Measurements from ENCODE around the gene ZNF256. TPM values are rescaled to one million over a fixed set of nuclear protein-coding genes. Genes with fewer than 3 reads are reported as not detected.

Gene ZNF256
- total RNA-seq, 2 donors from 2014 or later: 10.4 to 11.0 TPM

- 83 to 94% methylated on average over 2 to 4 of the region's 4 CpGs for WGBS, 2 experiments (ENCODE audit: insufficient coverage in 1 of 2, insufficient read length in 1 of 2)
- Histone ChIP-seq H3K9ac (ENCODE audit: extremely low read depth, low read length, poor library complexity, severe bottlenecking) (no peak within 1 kb of the TSS), H3K9me3 (ENCODE audit: control insufficient read depth, low read length) (peaks cover 81% of the 10 kb centered on the region), H3K27me3 (ENCODE audit: control insufficient read depth, insufficient read depth, low read length, poor library complexity, severe bottlenecking) (no peaks in the 10 kb centered on the region), H3K27ac (ENCODE audit: low read depth, low read length) (no peak within 1 kb of the TSS), H3K4me3 (ENCODE audit: low read length) (no peak within 1 kb of the TSS), H3K36me3 (ENCODE audit: control insufficient read depth, insufficient read depth, low read length) (peaks cover 35% of the 10 kb centered on the region), H3K4me1 (ENCODE audit: control insufficient read depth, insufficient read depth, low read length) (no peaks in the 10 kb centered on the region)
- no peak for DNase-seq
- H3K27ac Mint-ChIP-seq: no peak within 1 kb of the TSS
- no peaks in the 10 kb centered on the region for H3K27me3 Mint-ChIP-seq (ENCODE audit: insufficient read depth)
- H3K4me1 Mint-ChIP-seq: no peaks in the 10 kb centered on the region
- no peak within 1 kb of the TSS for H3K4me3 Mint-ChIP-seq
- H3K36me3 Mint-ChIP-seq (ENCODE audit: low read depth): peaks cover 68% of the 10 kb centered on the region
- H3K9me3 Mint-ChIP-seq: peaks cover 98% of the 10 kb centered on the region
- TF ChIP-seq, protein P1, sequence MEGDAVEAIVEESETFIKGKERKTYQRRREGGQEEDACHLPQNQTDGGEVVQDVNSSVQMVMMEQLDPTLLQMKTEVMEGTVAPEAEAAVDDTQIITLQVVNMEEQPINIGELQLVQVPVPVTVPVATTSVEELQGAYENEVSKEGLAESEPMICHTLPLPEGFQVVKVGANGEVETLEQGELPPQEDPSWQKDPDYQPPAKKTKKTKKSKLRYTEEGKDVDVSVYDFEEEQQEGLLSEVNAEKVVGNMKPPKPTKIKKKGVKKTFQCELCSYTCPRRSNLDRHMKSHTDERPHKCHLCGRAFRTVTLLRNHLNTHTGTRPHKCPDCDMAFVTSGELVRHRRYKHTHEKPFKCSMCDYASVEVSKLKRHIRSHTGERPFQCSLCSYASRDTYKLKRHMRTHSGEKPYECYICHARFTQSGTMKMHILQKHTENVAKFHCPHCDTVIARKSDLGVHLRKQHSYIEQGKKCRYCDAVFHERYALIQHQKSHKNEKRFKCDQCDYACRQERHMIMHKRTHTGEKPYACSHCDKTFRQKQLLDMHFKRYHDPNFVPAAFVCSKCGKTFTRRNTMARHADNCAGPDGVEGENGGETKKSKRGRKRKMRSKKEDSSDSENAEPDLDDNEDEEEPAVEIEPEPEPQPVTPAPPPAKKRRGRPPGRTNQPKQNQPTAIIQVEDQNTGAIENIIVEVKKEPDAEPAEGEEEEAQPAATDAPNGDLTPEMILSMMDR (conservative IDR thresholded peaks at IDR 0.05): no peak
These were observed 26.9 kb upstream of the ZNF256 start, which contains the start of gene C19orf18 for GRCh38 chr19:57974434-57974833. Gene C19orf18 (minus strand): TSS chr19:57974534. CDS start chr19:57974432, 102 bp downstream.

- TF ChIP-seq, protein P1 (conservative IDR thresholded peaks at IDR 0.05): no peak
- peaks cover 77% of the 10 kb centered on the region for H3K9me3 Mint-ChIP-seq
- H3K9me3 ChIP-seq (ENCODE audit: control insufficient read depth, low read length): peaks cover 42% of the 10 kb centered on the region
These were observed 17.3 kb upstream of the ZNF256 start for GRCh38 chr19:57964761-57965160.

GRCh38 chr19:57961785-57962184 is 14.3 kb upstream of the ZNF256 start:
- peaks cover 80% of the 10 kb centered on the region for H3K9me3 Mint-ChIP-seq
- no peak for DNase-seq
- H3K36me3 Mint-ChIP-seq (ENCODE audit: low read depth): no peaks in the 10 kb centered on the region
- Histone ChIP-seq H3K27me3 (ENCODE audit: control insufficient read depth, insufficient read depth, low read length, poor library complexity, severe bottlenecking) (no peaks in the 10 kb centered on the region), H3K9ac (ENCODE audit: extremely low read depth, low read length, poor library complexity, severe bottlenecking) (no peak overlapping the region), H3K36me3 (ENCODE audit: control insufficient read depth, insufficient read depth, low read length) (no peaks in the 10 kb centered on the region), H3K4me3 (ENCODE audit: low read length) (no peak overlapping the region), H3K27ac (ENCODE audit: low read depth, low read length) (no peak overlapping the region), H3K4me1 (ENCODE audit: control insufficient read depth, insufficient read depth, low read length) (no peaks in the 10 kb centered on the region), H3K9me3 (ENCODE audit: control insufficient read depth, low read length) (peaks cover 48% of the 10 kb centered on the region)
- no peak overlapping the region for H3K4me3 Mint-ChIP-seq
- TF ChIP-seq, protein P1 (conservative IDR thresholded peaks at IDR 0.05): no peak
- 60% methylated on average over 1 of the region's 1 CpG; no CpG with 5 or more reads in 1 of the 2 experiments for WGBS, 2 experiments (ENCODE audit: insufficient coverage in 1 of 2, insufficient read length in 1 of 2)
- peaks cover 4% of the 10 kb centered on the region for H3K27me3 Mint-ChIP-seq (ENCODE audit: insufficient read depth)
- no peak overlapping the region for H3K27ac Mint-ChIP-seq
- H3K4me1 Mint-ChIP-seq: no peaks in the 10 kb centered on the region

More at GRCh38 chr19:57964761-57965160, 17.3 kb upstream of the ZNF256 start:
- DNase-seq: no peak
- H3K4me1 Mint-ChIP-seq: no peaks in the 10 kb centered on the region
- H3K4me1 ChIP-seq (ENCODE audit: control insufficient read depth, insufficient read depth, low read length): no peaks in the 10 kb centered on the region
- H3K27me3 ChIP-seq (ENCODE audit: control insufficient read depth, insufficient read depth, low read length, poor library complexity, severe bottlenecking): no peaks in the 10 kb centered on the region
- H3K4me3 Mint-ChIP-seq: no peak overlapping the region
- no peak overlapping the region for H3K4me3 ChIP-seq (ENCODE audit: low read length)
- no peaks in the 10 kb centered on the region for H3K36me3 ChIP-seq (ENCODE audit: control insufficient read depth, insufficient read depth, low read length)
- no peaks in the 10 kb centered on the region for H3K36me3 Mint-ChIP-seq (ENCODE audit: low read depth)
- 79 to 82% methylated on average over 6 to 7 of the region's 8 CpGs for WGBS, 2 experiments (ENCODE audit: insufficient coverage in 1 of 2, insufficient read length in 1 of 2)
- no peak overlapping the region for H3K27ac ChIP-seq (ENCODE audit: low read depth, low read length)
- no peak overlapping the region for H3K27ac Mint-ChIP-seq
- H3K27me3 Mint-ChIP-seq (ENCODE audit: insufficient read depth): peaks cover 4% of the 10 kb centered on the region
- H3K9ac ChIP-seq (ENCODE audit: extremely low read depth, low read length, poor library complexity, severe bottlenecking): no peak overlapping the region

All from endodermal cell (in vitro differentiated cells).